Activated naive CD4-positive, alpha-beta T cell treated with Interleukin-2 at 50 U/mL for 16 hours (primary cell): Measurements from ENCODE around the gene ACLY.
"Not testable (repeated sequence)": the region's sequence is repeated elsewhere in the genome, so short reads cannot be mapped to it uniquely, and the experiment has no call there.

Source experiments
- DNase-seq: peaks from one replicate; pipeline ENCODE4 v3.0.0-alpha.2; 2020

Gene ACLY

GRCh38 chr17:41869426-41869825 lies 49.3 kb downstream of the ACLY start:
- DNase-seq, result no peak

DNA sequence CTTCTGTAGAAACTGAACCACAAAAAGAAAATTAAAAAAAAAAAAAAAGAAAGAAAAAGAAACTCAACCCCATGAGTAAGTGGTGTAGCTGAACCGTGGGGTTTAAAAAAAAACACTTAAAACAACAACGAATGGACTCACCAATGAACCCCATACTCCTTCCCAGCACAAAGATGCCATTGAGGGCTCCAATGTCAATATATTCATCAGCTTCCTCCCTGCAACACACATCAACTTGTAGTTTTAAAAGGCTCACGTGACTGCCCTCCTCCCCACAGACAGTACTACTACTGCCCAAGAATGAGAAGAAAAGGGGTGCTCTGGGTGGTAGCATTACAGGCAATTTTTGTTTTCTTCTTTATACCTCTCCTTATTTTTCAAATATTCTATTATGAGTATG lies 50.2 kb downstream of the ACLY start:
- DNase-seq, result no peak

DNA sequence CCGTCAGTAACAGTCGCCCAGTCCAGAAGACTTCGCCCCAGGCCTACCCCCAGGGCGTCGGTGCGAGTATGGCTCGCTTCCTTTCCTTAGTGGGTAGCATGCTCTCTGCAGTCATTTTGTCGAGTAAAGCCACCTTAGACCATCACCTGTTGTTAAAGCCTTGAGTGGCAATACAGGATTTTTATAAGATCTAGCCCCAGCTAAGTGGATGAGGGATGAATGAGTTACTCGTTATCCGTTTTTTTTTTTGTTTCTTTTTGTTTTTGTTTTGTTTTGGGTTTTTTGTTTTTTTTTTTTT lies 53.2 kb downstream of the ACLY start:
- no peak for DNase-seq

DNA sequence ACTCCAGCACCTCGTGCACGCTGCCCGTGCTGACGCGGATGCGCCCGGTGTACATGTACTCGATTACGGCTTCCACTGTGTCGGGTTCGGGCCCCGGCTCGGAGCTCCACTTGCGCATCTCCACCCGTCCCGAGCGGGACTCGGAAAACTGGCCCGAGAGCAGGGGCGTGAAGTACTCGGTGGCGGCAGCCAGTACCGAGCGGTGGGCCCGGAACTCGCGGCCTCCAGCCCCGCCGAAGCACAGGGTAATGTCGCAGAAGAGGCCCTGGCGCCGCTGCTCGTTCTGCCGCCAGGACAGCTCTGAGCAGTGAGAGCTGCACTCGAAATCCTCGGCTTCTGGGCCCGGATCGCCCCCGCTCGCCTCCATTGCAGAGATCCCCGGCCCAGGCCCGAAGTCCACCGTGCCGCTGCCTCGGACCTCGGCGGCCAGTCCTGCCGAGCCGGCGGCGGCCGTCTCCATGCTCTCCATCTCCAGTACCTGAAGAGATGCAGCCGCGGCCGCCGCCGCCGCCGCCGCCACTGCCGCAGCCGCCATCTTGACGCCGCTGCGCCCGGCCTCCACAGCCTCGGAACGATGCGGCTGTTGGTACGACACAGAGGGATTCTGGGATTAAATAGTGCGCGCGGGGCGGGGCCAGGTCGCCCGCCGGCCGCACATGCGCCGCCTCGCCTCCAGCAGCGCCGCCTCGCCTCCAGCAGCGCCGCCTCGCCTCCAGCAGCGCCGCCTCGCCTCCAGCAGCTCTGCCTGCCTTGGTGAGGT lies 53.7 kb downstream of the ACLY start, which contains the start of gene KLHL11:
TSS of gene KLHL11 (minus strand) at position 588 of the 760 bp plus-strand sequence. CDS start at position 535, 53 bp downstream.
- peak; percentile 90 for DNase-seq

DNA sequence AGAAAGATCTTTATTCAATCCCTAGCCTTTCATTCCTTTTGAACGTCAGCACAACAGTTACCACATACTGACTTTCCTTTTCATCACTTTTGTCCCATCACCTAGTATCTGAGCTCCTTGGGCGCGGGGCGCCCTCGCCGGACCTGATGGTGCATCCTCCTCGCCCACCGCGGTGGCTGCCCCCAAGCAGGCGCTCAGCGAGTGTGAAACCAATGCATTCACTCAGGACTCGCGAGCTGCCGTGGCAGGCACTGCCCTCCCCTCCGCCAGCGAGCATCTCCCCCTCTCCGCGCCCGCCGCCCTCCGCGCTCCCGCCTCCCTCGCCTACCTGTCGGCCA lies 54.3 kb downstream of the ACLY start:
- no peak for DNase-seq

- peak; percentile 40 for DNase-seq
These were observed 55.5 kb downstream of the ACLY start for GRCh38 chr17:41863074-41863848.

DNA sequence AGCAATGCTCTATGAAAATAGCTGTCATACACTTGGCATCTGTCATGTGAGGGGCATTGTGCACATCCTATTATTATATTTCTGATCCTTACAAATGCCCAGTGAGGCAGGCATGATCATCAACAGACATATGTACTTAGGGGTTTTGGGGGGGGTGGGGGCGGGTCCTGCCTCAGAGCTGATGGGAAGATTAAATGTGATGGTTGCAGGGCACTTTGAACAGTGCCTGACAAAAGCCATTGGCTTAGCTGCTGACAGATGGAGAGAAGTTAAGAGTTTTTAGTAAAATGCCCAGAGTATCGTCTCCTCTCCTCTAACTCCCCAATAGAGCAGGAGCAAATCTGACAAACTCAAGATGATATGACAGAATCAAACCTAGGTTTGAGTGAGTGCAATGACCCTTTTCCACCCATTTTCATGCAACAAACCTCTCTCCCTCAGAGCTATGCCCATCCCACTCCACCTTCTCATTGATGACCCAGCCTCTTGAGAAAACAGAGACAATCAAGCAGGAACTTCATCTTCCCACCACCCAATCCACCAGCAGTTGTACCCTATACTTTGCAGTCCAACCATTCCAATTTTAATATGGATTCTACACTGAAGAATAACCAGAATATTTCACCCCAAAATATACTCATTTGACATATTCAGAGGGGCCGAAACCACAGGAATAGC lies 58.4 kb downstream of the ACLY start:
- DNase-seq, result no peak

- DNase-seq, result not testable (repeated sequence)
These were observed 67.4 kb downstream of the ACLY start for GRCh38 chr17:41851382-41851781.

GRCh38 chr17:41849251-41849990 lies 69.3 kb downstream of the ACLY start:
- no peak for DNase-seq

DNA sequence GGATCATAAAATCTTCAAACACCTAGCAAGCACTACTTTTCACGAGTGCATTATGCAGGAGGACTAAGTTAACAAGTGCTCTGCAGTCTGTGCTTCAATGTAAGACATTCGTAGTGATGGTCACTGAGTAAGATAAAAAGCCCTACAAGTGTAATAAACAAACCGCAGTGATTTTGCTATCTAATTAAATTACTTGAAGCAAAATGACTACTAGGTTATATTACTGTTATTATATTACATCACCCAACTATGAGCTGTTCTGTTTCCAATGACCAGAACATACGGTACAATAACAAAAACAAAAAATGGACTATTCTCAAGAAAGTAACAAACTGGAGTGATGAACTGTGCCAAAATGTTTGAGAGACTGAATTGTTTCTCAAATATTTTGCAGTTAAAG lies 70.0 kb downstream of the ACLY start:
- DNase-seq, result no peak

- no peak for DNase-seq
These were observed 73.8 kb downstream of the ACLY start for GRCh38 chr17:41844971-41845370.

- DNase-seq, result not testable (repeated sequence)
These were observed 78.0 kb downstream of the ACLY start for GRCh38 chr17:41840781-41841180.

- DNase-seq, result not testable (repeated sequence)
These were observed 79.3 kb downstream of the ACLY start for GRCh38 chr17:41839448-41839847.

DNA sequence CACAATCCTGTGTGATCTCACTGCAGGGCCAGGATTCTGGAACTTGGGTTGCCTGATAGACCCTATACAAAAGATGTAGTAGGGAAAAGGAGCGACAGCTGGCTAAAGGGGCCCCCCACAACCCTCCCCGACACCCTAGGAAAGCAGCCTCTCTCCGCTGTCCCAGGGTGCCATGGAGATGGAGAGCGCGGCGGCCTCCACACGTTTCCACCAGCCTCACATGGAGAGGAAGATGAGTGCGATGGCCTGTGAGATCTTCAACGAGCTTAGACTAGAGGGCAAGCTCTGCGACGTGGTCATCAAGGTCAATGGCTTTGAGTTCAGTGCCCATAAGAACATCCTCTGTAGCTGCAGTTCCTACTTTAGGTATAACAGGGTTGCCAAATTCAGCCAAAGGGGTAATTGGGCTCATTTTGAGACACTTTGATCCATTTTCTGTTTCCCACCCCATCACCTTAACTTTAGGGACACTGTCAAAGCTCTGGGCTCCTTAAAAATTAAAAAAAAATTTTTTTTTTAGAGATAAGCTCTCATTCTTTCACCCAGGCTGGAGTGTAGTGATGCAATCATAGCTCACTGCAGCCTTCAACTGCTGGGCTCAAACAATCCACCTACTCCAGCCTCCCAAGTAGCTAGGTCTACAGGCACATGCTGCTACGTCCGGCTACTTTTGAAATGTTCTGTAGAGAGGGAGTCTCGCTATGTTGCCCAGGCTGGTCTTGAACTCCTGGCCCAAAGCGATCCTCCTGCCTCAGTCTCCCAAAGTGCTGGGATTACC lies 80.8 kb downstream of the ACLY start, which contains the start of gene KLHL10:
TSS of gene KLHL10 (plus strand) at position 65 of the 778 bp plus-strand sequence. CDS start at position 173, 108 bp downstream.
- no peak for DNase-seq

DNA sequence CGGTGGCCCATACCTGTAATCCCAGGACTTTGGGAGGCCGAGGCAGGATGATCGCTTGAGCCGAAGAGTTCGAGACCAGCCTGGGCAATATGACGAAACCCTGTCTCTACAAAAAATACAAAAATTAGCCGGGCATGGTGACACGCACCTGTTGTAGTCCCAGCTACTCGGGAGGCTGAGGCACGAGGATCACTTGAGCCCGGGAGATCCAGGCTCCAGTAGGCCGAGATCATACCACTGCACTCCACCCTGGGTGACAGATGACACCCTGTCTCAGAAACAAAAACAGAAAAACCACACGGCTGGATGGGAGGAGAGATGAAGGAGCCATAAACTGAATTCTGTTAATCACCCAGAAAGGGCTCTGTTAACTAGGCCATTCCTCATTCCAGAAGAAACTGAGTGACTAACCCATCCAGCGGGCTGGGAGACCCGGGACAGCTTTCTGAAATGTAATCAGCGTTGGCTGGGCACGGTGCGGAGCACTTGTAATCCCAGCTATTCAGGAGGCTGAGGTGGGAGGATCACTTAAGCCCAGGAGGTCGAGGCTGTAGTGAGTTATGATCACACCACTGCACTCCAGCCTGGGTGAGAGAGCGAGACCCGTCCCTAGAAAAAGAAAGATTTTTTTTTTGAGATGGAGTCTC lies 82.1 kb downstream of the ACLY start:
- DNase-seq, result no peak

DNA sequence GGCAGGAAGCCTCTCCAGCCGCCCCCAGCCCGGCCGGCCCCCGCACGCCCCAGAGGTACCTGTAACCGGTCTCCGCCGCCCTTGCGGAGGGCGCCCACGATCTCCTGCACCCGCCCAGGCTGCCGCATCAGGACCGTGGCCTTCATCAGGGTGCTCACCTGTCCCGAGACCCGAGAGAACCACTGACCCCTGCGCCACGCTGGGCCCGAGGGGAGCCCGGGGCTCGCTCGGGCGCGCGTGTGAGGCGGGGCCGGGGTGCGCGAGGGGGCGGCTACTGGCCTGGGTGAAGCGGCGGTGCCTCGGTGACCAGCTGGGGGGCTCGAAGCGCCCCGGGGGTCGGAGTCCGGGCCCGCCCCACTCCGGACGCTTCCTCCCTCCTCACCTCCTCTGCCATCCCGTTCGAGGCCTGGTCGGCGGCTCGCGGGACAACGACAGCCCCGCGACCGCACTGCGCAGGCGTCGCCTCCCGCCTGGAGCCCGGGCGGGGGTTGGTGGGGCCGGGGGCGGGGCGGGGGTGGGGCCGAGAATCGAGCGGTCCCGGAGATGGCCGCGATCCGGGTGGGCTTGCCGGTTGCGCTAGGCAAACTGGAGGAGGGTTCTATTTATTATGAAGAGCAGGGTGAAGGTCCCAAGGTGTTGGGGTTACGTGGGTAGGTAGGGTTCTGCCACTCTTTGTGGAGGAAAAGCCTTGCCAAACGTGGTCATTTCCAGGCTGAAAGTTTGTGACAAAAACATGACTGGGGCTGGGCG lies 82.8 kb downstream of the ACLY start, which contains the start of gene NT5C3B:
TSS of gene NT5C3B (minus strand) at position 433 of the 750 bp plus-strand sequence. CDS start at position 394, 39 bp downstream.
- peak; percentile 41 for DNase-seq

- no peak for DNase-seq
These were observed 83.4 kb downstream of the ACLY start for GRCh38 chr17:41835214-41835799.

DNA sequence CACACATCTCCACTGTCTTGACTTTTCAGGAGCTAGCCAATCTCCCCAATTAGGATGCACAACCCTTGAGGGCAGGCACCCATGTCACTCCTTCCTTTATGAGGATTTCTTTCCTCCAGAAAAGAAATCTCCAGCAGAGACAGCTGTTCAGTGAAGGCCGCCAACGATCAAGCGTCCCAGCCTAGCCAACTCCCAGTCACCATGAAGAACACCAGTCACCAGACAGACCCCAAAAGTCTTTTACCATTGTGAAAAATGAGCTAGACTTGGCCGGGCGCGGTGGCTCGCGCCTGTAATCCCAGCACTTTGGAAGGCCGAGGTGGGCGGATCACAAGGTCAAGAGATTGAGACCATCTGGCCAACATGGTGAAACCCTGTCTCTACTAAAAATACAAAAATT lies 88.8 kb downstream of the ACLY start:
- DNase-seq, result not testable (repeated sequence)

DNA sequence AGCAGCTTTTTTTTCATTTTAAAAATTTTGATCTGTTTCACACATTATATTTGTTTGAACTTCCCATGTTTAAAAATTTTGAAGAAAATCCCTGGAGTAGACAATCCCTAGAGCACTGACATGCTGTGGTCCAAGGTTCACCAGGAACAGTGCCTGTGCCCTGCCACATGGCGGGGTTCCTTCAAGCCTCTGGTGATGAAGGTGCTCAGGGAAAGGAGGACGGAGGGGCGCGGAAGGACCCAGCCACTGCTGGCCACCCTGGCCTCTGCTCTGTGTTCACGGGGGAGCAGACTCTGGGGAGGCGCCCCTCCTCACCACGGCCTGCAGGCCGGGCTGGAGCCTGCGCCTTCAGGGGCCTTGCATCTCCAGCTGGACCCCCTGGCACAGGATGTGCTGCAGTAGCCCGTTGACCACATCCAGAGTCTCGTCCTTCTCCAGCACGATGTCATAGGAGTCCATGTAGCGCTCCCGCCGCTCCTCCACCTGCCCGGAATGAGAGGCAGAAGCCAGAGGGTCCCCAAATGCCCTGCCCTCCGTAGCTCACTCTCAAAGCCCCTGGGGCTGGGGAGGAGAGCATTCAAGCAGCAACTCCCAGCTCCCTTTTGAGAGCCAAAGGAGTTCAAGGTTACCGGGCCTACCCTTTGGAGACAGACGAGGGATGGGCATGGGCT lies 93.4 kb downstream of the ACLY start:
- no peak for DNase-seq

DNA sequence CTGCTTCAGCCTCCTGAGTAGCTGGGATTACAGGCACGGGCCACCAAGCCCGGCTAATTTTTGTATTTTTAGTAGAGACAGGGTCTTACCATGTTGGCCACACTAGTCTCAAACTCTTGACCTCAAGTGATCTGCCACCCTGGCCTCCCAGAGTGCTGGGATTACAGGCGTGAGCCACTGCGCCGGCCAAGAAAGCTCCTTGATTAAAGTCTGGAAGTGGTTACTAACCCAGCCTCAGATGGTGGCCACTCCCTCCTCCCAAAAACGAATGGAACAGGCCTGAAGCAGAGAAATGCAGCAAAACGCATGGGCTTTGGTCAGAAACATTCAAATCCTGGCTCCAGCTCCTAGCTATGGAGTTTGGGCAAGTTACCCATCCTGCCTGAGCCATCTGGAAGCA lies 94.7 kb downstream of the ACLY start:
- DNase-seq, result no peak
